GM21723 (cell line): ENCODE results near the gene EXOC7.
"Not testable (repeated sequence)": the region's sequence is repeated elsewhere in the genome, so short reads cannot be mapped to it uniquely, and the experiment has no call there.

Experiments
- ATAC-seq: cut with Tn5 transposase; IDR thresholded peaks from one replicate; pipeline ENCODE4 v1.9.1; 2021; ENCODE audit warnings: mild to moderate bottlenecking, moderate library complexity; ENCODE audit not compliant: unreplicated experiment

The EXOC7 gene

GRCh38 chr17:76076765-76077583 is 26.6 kb downstream of the EXOC7 start:
- ATAC-seq, result no peak

GRCh38 chr17:76076146-76076764 is 27.3 kb downstream of the EXOC7 start:
- ATAC-seq, result no peak

GRCh38 chr17:76075364-76076145 is 28.0 kb downstream of the EXOC7 start:
- no peak for ATAC-seq

GRCh38 chr17:76074390-76075363 is 28.9 kb downstream of the EXOC7 start, which contains the start of gene GALR2:
TSS of gene GALR2 (plus strand) at chr17:76074781. CDS start at chr17:76074884, 103 bp downstream.
- ATAC-seq, result no peak

GRCh38 chr17:76072148-76072858 is 31.3 kb downstream of the EXOC7 start, which contains the start of gene SRP68:
TSS of gene SRP68 (minus strand) at chr17:76072517. CDS start at chr17:76072491, 26 bp downstream.
- peak; percentile 86 for ATAC-seq

GRCh38 chr17:76071531-76072147 is 31.9 kb downstream of the EXOC7 start:
- ATAC-seq, result peak; percentile 18

- no peak for ATAC-seq
Measured at GRCh38 chr17:76065775-76066174, 37.8 kb downstream of the EXOC7 start.

GRCh38 chr17:76063875-76064546 is 39.6 kb downstream of the EXOC7 start:
- no peak for ATAC-seq

- not testable (repeated sequence) for ATAC-seq
Measured at GRCh38 chr17:76058264-76058663, 45.3 kb downstream of the EXOC7 start.

GRCh38 chr17:76056882-76057281 is 46.7 kb downstream of the EXOC7 start:
- ATAC-seq, result no peak

- ATAC-seq, result no peak
Measured at GRCh38 chr17:76054112-76054476, 49.5 kb downstream of the EXOC7 start.

- no peak for ATAC-seq
Measured at GRCh38 chr17:76053246-76054111, 50.1 kb downstream of the EXOC7 start.

- ATAC-seq, result no peak
Measured at GRCh38 chr17:76051561-76051960, 52.0 kb downstream of the EXOC7 start.

GRCh38 chr17:76050538-76051467 is 52.8 kb downstream of the EXOC7 start:
- no peak for ATAC-seq

GRCh38 chr17:76049836-76050537 is 53.6 kb downstream of the EXOC7 start:
- ATAC-seq, result no peak

GRCh38 chr17:76049239-76049638 is 54.3 kb downstream of the EXOC7 start:
- no peak for ATAC-seq
